GM23338 (cell line): ENCODE results near the gene STAC2. TPM values are rescaled to one million over a fixed set of nuclear protein-coding genes. Genes with fewer than 3 reads are reported as not detected.

Source experiments
- ATAC-seq: fragments of 200-7000 bp; cut with Tn5 transposase; 3 replicates; pipeline ENCODE4 v1.9.1; 2020
- DNase-seq: peaks from one replicate; pipeline ENCODE4 v3.0.0-alpha.2; 2015; ENCODE audit warnings: low spot score
- H2AFZ ChIP-seq: fragments of 200-600 bp; sonication (generic); 2 replicates; pipeline ENCODE4 v1.8.0; 2016; ENCODE audit warnings: antibody characterized with exemption, mild to moderate bottlenecking, moderate library complexity
- H3F3A ChIP-seq: fragments of 200-600 bp; sonication (generic); replicated peaks from 2 replicates; pipeline ENCODE4 v1.8.0; 2017; ENCODE audit warnings: antibody characterized with exemption, mixed run types, low read depth
- H3K27ac ChIP-seq: fragments of 200-600 bp; sonication (generic); 2 replicates; pipeline ENCODE4 v1.6.1; 2016; ENCODE audit warnings: low read depth
- H3K27me3 ChIP-seq: fragments of 200-600 bp; sonication (generic); 2 replicates; pipeline ENCODE4 v1.8.0; 2016; ENCODE audit warnings: mild to moderate bottlenecking, mixed run types, moderate library complexity; ENCODE audit not compliant: insufficient read depth
- H3K36me3 ChIP-seq: fragments of 200-600 bp; sonication (generic); 2 replicates; pipeline ENCODE4 v1.8.0; 2016; ENCODE audit warnings: mild to moderate bottlenecking; ENCODE audit not compliant: insufficient read depth
- H3K4me1 ChIP-seq: fragments of 200-600 bp; sonication (generic); 2 replicates; pipeline ENCODE4 v1.8.0; 2016; ENCODE audit warnings: mild to moderate bottlenecking, moderate library complexity; ENCODE audit not compliant: insufficient read depth
- H3K4me2 ChIP-seq: fragments of 200-600 bp; sonication (generic); 2 replicates; pipeline ENCODE4 v1.7.1; 2017; ENCODE audit warnings: mixed run types
- H3K4me3 ChIP-seq: fragments of 200-600 bp; sonication (generic); 2 replicates; pipeline ENCODE4 v1.6.1; 2016; ENCODE audit warnings: mixed run types
- H3K79me2 ChIP-seq: fragments of 200-600 bp; sonication (generic); replicated peaks from 2 replicates; pipeline ENCODE4 v1.8.0; 2017; ENCODE audit warnings: mild to moderate bottlenecking; ENCODE audit not compliant: insufficient read depth
- H3K9me2 ChIP-seq: fragments of 200-600 bp; sonication (generic); 2 replicates; pipeline ENCODE4 v1.8.0; 2017; ENCODE audit not compliant: insufficient read depth
- H4K20me1 ChIP-seq: fragments of 200-600 bp; sonication (generic); replicated peaks from 2 replicates; pipeline ENCODE4 v1.8.0; 2017; ENCODE audit warnings: mild to moderate bottlenecking; ENCODE audit not compliant: insufficient read depth
- H3K27ac Mint-ChIP-seq: 2 replicates; pipeline ENCODE4 v1.8.0; 2020; ENCODE audit warnings: inconsistent platforms, mild to moderate bottlenecking, moderate library complexity, mixed read lengths
- H3K27me3 Mint-ChIP-seq: 3 replicates; pipeline ENCODE4 v1.8.0; 2022; ENCODE audit warnings: low read depth, mild to moderate bottlenecking, moderate library complexity, mixed read lengths, inconsistent platforms; ENCODE audit not compliant: insufficient read depth, poor library complexity
- H3K36me3 Mint-ChIP-seq: 3 replicates; pipeline ENCODE4 v1.8.0; 2021; ENCODE audit warnings: low read depth, mild to moderate bottlenecking, inconsistent platforms, moderate library complexity, mixed read lengths
- H3K4me1 Mint-ChIP-seq: 3 replicates; pipeline ENCODE4 v1.8.0; 2020; ENCODE audit warnings: mild to moderate bottlenecking, inconsistent platforms, mixed read lengths
- H3K4me3 Mint-ChIP-seq: 3 replicates; pipeline ENCODE4 v1.8.0; 2021; ENCODE audit warnings: moderate library complexity, mild to moderate bottlenecking, inconsistent platforms, mixed read lengths
- H3K9me3 Mint-ChIP-seq: 3 replicates; pipeline ENCODE4 v1.8.0; 2020; ENCODE audit warnings: moderate library complexity, mild to moderate bottlenecking, inconsistent platforms, mixed read lengths
- CTCF ChIP-seq, 2 experiments: fragments of 200-600 bp in 1 of 2; sonication (generic) in 1 of 2; conservative IDR thresholded peaks; 2 replicates each; pipeline versions ENCODE4 v1.5.1 to v1.6.1; 2016 to 2017; ENCODE audit warnings: antibody characterized with exemption in 2 of 2, low read depth in 2 of 2, mild to moderate bottlenecking in 2 of 2, moderate library complexity in 1 of 2
- POLR2AphosphoS5 ChIP-seq: IDR thresholded peaks from 2 replicates; pipeline ENCODE4 v1.6.1; 2016; ENCODE audit warnings: antibody characterized with exemption, low read depth
- polyA plus RNA-seq: library from polyadenylated mRNA; unstranded; fragments of >200 nt; fragmentation: Nextera tagmentation; extraction: Ambion mirVana; gene quantifications from 2 replicates; pipeline ENCODE4 v1.2.1, GENCODE V29; 2016
- total RNA-seq: library from RNA; depleted of rRNA; stranded (reverse); fragments of >200 nt; shearing (Covaris generic); gene quantifications from 2 replicates; pipeline ENCODE4 v1.2.3, GENCODE V29; 2014
- TF ChIP-seq, protein P1 (sequence below): IDR thresholded peaks from one replicate; pipeline ENCODE4 v1.6.1; 2018; ENCODE audit warnings: antibody characterized with exemption; ENCODE audit not compliant: unreplicated experiment

The STAC2 gene
- total and polyA plus RNA-seq, 2 experiments from 2014 or later = 1.9 to 3.1 TPM

GRCh38 chr17:39246274-39246673 lies 20.5 kb upstream of the STAC2 start:
- DNase-seq (peak; percentile 21), ATAC-seq (no peak)
- Histone ChIP-seq H3K4me1 (peaks cover 5% of the 10 kb centered on the region; the same call in 1 of the 2 replicates), H3K79me2 (no peaks in the 10 kb centered on the region), H3K36me3 (no peaks in the 10 kb centered on the region), H3K9me2 (no peaks in the 10 kb centered on the region), H3K27me3 (no peaks in the 10 kb centered on the region), H3F3A (peaks cover 3% of the 10 kb centered on the region; the same call in 1 of the 2 replicates), H3K4me2 (no peak overlapping the region), H3K27ac (no peak overlapping the region), H2AFZ (0 out of 2 replicates have a peak overlapping the region, but pooled peaks have one; percentile 23), H4K20me1 (no peaks in the 10 kb centered on the region), H3K4me3 (no peak overlapping the region)
- Mint-ChIP-seq H3K27ac (no peak overlapping the region), H3K9me3 (no peaks in the 10 kb centered on the region), H3K36me3 (no peaks in the 10 kb centered on the region), H3K4me3 (no peak overlapping the region), H3K4me1 (peaks cover 20% of the 10 kb centered on the region; the same call in 2 of the 3 replicates), H3K27me3 (peaks cover 18% of the 10 kb centered on the region)
- 0 out of 4 replicates have a peak, but pooled peaks of 1 of the 2 experiments have one; percentile 24 for TF ChIP-seq CTCF (conservative IDR thresholded peaks at IDR 0.05; ENCODE audit: low read depth in 2 of 2)
- no peak for TF ChIP-seq POLR2AphosphoS5

DNA sequence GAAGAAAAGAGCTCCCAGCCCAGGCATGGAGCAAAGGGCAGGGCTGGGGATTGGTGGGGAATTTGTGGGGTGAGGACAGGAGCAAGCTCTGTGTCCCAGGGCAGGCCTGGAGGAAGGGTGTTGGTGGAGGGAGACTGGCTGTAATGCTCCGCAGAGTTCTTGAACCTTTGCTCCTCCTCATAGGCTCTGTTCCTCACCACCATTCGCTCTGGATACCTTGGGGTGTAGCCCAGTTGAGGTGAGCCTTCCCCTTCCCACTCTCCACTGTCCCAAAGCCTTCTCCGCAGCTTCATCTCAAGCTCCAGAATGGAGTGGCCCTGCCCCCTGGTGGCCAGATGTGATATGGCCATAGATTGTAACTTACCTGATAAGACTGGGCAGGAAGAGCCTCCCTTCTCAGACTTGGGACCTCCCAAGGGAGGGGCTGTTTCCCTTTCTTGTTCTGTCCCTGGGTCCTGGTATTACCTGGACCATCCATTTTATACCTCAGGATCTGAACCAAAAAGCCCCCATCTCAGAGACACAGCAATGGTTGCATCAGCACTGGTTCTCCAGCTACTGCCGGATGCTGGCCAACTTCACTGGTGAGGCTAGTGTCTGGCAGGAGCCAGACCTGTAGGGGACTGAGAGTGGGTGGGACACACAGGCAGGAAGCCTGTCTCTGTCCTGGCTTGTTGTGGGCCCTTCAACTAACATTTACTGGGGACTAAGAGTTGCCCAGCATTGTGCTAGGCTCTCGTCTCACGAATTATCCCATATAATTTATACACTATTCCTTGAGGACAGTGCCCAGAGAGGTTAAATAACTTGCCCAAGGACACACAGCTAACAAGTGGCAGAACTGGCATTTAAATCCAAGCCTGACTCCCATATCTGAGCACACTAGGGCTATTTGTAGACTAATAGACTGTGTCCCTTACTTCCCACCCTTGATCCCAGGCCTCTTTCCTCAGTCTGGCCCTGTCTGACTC lies 19.1 kb upstream of the STAC2 start:
- Histone ChIP-seq H4K20me1 (no peaks in the 10 kb centered on the region), H3K4me1 (peaks cover 5% of the 10 kb centered on the region; the same call in 1 of the 2 replicates), H3K27me3 (no peaks in the 10 kb centered on the region), H3K4me3 (no peak overlapping the region), H2AFZ (peak overlapping the region; percentile 85), H3K36me3 (no peaks in the 10 kb centered on the region), H3K79me2 (no peaks in the 10 kb centered on the region), H3F3A (peaks cover 3% of the 10 kb centered on the region; the same call in 1 of the 2 replicates), H3K4me2 (peak overlapping the region; percentile 55; the same call in 1 of the 2 replicates), H3K9me2 (no peaks in the 10 kb centered on the region), H3K27ac (no peak overlapping the region)
- peaks cover 22% of the 10 kb centered on the region; the same call in 2 of the 3 replicates for H3K4me1 Mint-ChIP-seq
- DNase-seq (peak; percentile 99), ATAC-seq (peak; percentile 88)
- no peak overlapping the region for H3K27ac Mint-ChIP-seq
- peaks cover 18% of the 10 kb centered on the region for H3K27me3 Mint-ChIP-seq
- H3K9me3 Mint-ChIP-seq = no peaks in the 10 kb centered on the region
- H3K36me3 Mint-ChIP-seq = no peaks in the 10 kb centered on the region
- no peak overlapping the region for H3K4me3 Mint-ChIP-seq
- peak; percentile 98 to 99 for TF ChIP-seq CTCF (conservative IDR thresholded peaks at IDR 0.05; ENCODE audit: low read depth in 2 of 2)
- TF ChIP-seq, protein P1, sequence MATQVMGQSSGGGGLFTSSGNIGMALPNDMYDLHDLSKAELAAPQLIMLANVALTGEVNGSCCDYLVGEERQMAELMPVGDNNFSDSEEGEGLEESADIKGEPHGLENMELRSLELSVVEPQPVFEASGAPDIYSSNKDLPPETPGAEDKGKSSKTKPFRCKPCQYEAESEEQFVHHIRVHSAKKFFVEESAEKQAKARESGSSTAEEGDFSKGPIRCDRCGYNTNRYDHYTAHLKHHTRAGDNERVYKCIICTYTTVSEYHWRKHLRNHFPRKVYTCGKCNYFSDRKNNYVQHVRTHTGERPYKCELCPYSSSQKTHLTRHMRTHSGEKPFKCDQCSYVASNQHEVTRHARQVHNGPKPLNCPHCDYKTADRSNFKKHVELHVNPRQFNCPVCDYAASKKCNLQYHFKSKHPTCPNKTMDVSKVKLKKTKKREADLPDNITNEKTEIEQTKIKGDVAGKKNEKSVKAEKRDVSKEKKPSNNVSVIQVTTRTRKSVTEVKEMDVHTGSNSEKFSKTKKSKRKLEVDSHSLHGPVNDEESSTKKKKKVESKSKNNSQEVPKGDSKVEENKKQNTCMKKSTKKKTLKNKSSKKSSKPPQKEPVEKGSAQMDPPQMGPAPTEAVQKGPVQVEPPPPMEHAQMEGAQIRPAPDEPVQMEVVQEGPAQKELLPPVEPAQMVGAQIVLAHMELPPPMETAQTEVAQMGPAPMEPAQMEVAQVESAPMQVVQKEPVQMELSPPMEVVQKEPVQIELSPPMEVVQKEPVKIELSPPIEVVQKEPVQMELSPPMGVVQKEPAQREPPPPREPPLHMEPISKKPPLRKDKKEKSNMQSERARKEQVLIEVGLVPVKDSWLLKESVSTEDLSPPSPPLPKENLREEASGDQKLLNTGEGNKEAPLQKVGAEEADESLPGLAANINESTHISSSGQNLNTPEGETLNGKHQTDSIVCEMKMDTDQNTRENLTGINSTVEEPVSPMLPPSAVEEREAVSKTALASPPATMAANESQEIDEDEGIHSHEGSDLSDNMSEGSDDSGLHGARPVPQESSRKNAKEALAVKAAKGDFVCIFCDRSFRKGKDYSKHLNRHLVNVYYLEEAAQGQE = no peak
